Measurements from ENCODE around the gene ZNF280C. TPM values are rescaled to one million over a fixed set of nuclear protein-coding genes. Genes with fewer than 3 reads are reported as not detected.

The ZNF280C gene
- total and polyA plus RNA-seq, 4 donors: 0.50 to 2.3 (median 1.00) TPM

GRCh38 chrX:130204647-130205046, 64.1 kb downstream of the ZNF280C start:
- H3K27me3 ChIP-seq (ENCODE audit: control insufficient read depth in 4 of 4, insufficient read depth in 4 of 4, low read length in 3 of 4): no peaks in the 10 kb centered on the region
- no peak overlapping the region for H3K27ac ChIP-seq (ENCODE audit: low read depth in 1 of 2, low read length in 2 of 2)
- DNase-seq (ENCODE audit: low spot score): no peak
- peaks cover 0 to 3% (median under 1%) of the 10 kb centered on the region in 4 donors for H3K36me3 ChIP-seq (ENCODE audit: control insufficient read depth in 4 of 4, insufficient read depth in 3 of 4, low read depth in 1 of 4, low read length in 3 of 4)
- WGBS: 91% methylated on average over 1 of the region's 1 CpG
- H3K4me3 ChIP-seq (ENCODE audit: low read depth in 1 of 3, low read length in 3 of 3): no peak overlapping the region
- H3K9me3 ChIP-seq (ENCODE audit: control insufficient read depth in 4 of 4, low read length in 3 of 4): no peaks in the 10 kb centered on the region
- TF ChIP-seq HNF4A (conservative IDR thresholded peaks at IDR 0.05) (no peak), NR2F2 (IDR thresholded peaks at IDR 0.05) (no peak), FOXA2 (IDR thresholded peaks at IDR 0.05) (no peak)
- H3K4me1 ChIP-seq (ENCODE audit: control insufficient read depth in 4 of 4, insufficient read depth in 4 of 4, low read length in 3 of 4): no peaks in the 10 kb centered on the region
- H3K9ac ChIP-seq (ENCODE audit: low read depth in 1 of 2, low read length in 2 of 2): no peak overlapping the region

GRCh38 chrX:130197464-130197863, 71.2 kb downstream of the ZNF280C start:
- Histone ChIP-seq H3K9me3 (ENCODE audit: control insufficient read depth in 4 of 4, low read length in 3 of 4) (no peaks in the 10 kb centered on the region), H3K4me1 (ENCODE audit: control insufficient read depth in 4 of 4, insufficient read depth in 4 of 4, low read length in 3 of 4) (no peaks in the 10 kb centered on the region), H3K4me3 (ENCODE audit: low read depth in 1 of 3, low read length in 3 of 3) (no peak overlapping the region), H3K36me3 (ENCODE audit: control insufficient read depth in 4 of 4, insufficient read depth in 3 of 4, low read depth in 1 of 4, low read length in 3 of 4) (no peaks in the 10 kb centered on the region), H3K27ac (ENCODE audit: low read depth in 1 of 2, low read length in 2 of 2) (no peak overlapping the region), H3K27me3 (ENCODE audit: control insufficient read depth in 4 of 4, insufficient read depth in 4 of 4, low read length in 3 of 4) (peaks cover 0 to 2% (median 0%) of the 10 kb centered on the region in 4 donors), H3K9ac (ENCODE audit: low read depth in 1 of 2, low read length in 2 of 2) (no peak overlapping the region)
- WGBS: 61% methylated on average over 5 of the region's 5 CpGs
- TF ChIP-seq HNF4G (IDR thresholded peaks at IDR 0.05) (no peak), FOXA1 (IDR thresholded peaks at IDR 0.05) (no peak), FOXA2 (IDR thresholded peaks at IDR 0.05) (no peak), RXRA (IDR thresholded peaks at IDR 0.05) (no peak), CTCF (IDR thresholded peaks at IDR 0.05; ENCODE audit: low read depth, low read length, missing input control) (no peak), YY1 (IDR thresholded peaks at IDR 0.05) (no peak), JUND (IDR thresholded peaks at IDR 0.05) (no peak), HNF4A (conservative IDR thresholded peaks at IDR 0.05) (no peak), SP1 (IDR thresholded peaks at IDR 0.05) (no peak), GABPA (IDR thresholded peaks at IDR 0.05 in 1 of 2, conservative IDR thresholded peaks at IDR 0.05 in 1 of 2) (no peak), MAX (IDR thresholded peaks at IDR 0.05) (no peak), TAF1 (conservative IDR thresholded peaks at IDR 0.05) (no peak), ATF3 (IDR thresholded peaks at IDR 0.05) (no peak)
- DNase-seq (ENCODE audit: low spot score): no peak

- no peak overlapping the region for H3K27ac ChIP-seq (ENCODE audit: low read depth in 1 of 2, low read length in 2 of 2)
- DNase-seq (ENCODE audit: low spot score): no peak
- no peak for TF ChIP-seq JUND (IDR thresholded peaks at IDR 0.05)
- TF ChIP-seq RAD21 (IDR thresholded peaks at IDR 0.05): no peak
- TF ChIP-seq TAF1 (conservative IDR thresholded peaks at IDR 0.05): no peak
- no peak for TF ChIP-seq FOXA2 (IDR thresholded peaks at IDR 0.05)
- TF ChIP-seq MAX (IDR thresholded peaks at IDR 0.05): no peak
- TF ChIP-seq CTCF (IDR thresholded peaks at IDR 0.05; ENCODE audit: low read depth, low read length, missing input control): no peak
- TF ChIP-seq REST (IDR thresholded peaks at IDR 0.05): no peak
- no peak for TF ChIP-seq NR2F2 (IDR thresholded peaks at IDR 0.05)
- TF ChIP-seq EGR1 (IDR thresholded peaks at IDR 0.05; ENCODE audit: low read depth in 2 of 2): no peak
- no peak for TF ChIP-seq RXRA (IDR thresholded peaks at IDR 0.05)
- TF ChIP-seq ATF3 (IDR thresholded peaks at IDR 0.05): no peak
- TF ChIP-seq FOXA1 (IDR thresholded peaks at IDR 0.05): no peak
- TF ChIP-seq HNF4A (conservative IDR thresholded peaks at IDR 0.05): no peak
Observed at GRCh38 chrX:130196466-130196865, 72.2 kb downstream of the ZNF280C start.

More at GRCh38 chrX:130196466-130196865, 72.2 kb downstream of the ZNF280C start:
- Histone ChIP-seq H3K4me3 (ENCODE audit: low read depth in 1 of 3, low read length in 3 of 3) (no peak overlapping the region), H3K27me3 (ENCODE audit: control insufficient read depth in 4 of 4, insufficient read depth in 4 of 4, low read length in 3 of 4) (peaks cover 0 to 2% (median 0%) of the 10 kb centered on the region in 4 donors), H3K9me3 (ENCODE audit: control insufficient read depth in 4 of 4, low read length in 3 of 4) (no peaks in the 10 kb centered on the region), H3K36me3 (ENCODE audit: control insufficient read depth in 4 of 4, insufficient read depth in 3 of 4, low read depth in 1 of 4, low read length in 3 of 4) (no peaks in the 10 kb centered on the region), H3K9ac (ENCODE audit: low read depth in 1 of 2, low read length in 2 of 2) (no peak overlapping the region), H3K4me1 (ENCODE audit: control insufficient read depth in 4 of 4, insufficient read depth in 4 of 4, low read length in 3 of 4) (no peaks in the 10 kb centered on the region)
- 81% methylated on average over 7 of the region's 7 CpGs for WGBS

All from liver (tissue), 9 donors.